Nephron progenitor cell (in vitro differentiated cells): ENCODE data around the gene PPP1R14C.

Experiments
- DNase-seq: peaks from one replicate; pipeline ENCODE4 v3.0.0; 2021
- H3K27ac Mint-ChIP-seq: 2 replicates; pipeline ENCODE4 v1.8.0; 2021; ENCODE audit warnings: mild to moderate bottlenecking, moderate library complexity, mixed read lengths
- H3K27me3 Mint-ChIP-seq: 2 replicates; pipeline ENCODE4 v1.8.0; 2021; ENCODE audit warnings: mild to moderate bottlenecking, low read depth, mixed read lengths; ENCODE audit not compliant: poor library complexity
- H3K36me3 Mint-ChIP-seq: 2 replicates; pipeline ENCODE4 v1.8.0; 2021; ENCODE audit warnings: low read depth, mixed read lengths
- H3K4me1 Mint-ChIP-seq: 2 replicates; pipeline ENCODE4 v1.8.0; 2021; ENCODE audit warnings: mixed read lengths
- H3K4me3 Mint-ChIP-seq: 2 replicates; pipeline ENCODE4 v1.8.0; 2021; ENCODE audit warnings: mild to moderate bottlenecking, moderate library complexity, mixed read lengths
- H3K9me3 Mint-ChIP-seq: 2 replicates; pipeline ENCODE4 v1.8.0; 2021; ENCODE audit warnings: mild to moderate bottlenecking, moderate library complexity, mixed read lengths
- CTCF ChIP-seq: fragments of 200-600 bp; sonication (generic); IDR thresholded peaks from 2 replicates; pipeline ENCODE4 v1.5.0; 2021; ENCODE audit warnings: antibody characterized with exemption

Gene PPP1R14C

GRCh38 chr6:150211700-150212511, 69.1 kb downstream of the PPP1R14C start:
- no peak overlapping the region for H3K27ac Mint-ChIP-seq
- DNase-seq: no peak

GRCh38 chr6:150212778-150213177, 69.9 kb downstream of the PPP1R14C start:
- Mint-ChIP-seq H3K4me3 (no peak overlapping the region), H3K27me3 (peaks cover 39% of the 10 kb centered on the region), H3K9me3 (no peaks in the 10 kb centered on the region), H3K27ac (no peak overlapping the region), H3K36me3 (no peaks in the 10 kb centered on the region), H3K4me1 (peaks cover 5% of the 10 kb centered on the region)
- DNase-seq: no peak
- TF ChIP-seq CTCF: no peak

More at GRCh38 chr6:150211700-150212511, 69.1 kb downstream of the PPP1R14C start:
- peaks cover 5% of the 10 kb centered on the region for H3K4me1 Mint-ChIP-seq
- no peak for TF ChIP-seq CTCF
- no peaks in the 10 kb centered on the region for H3K36me3 Mint-ChIP-seq
- H3K4me3 Mint-ChIP-seq: no peak overlapping the region
- H3K27me3 Mint-ChIP-seq: peaks cover 43% of the 10 kb centered on the region
- no peaks in the 10 kb centered on the region for H3K9me3 Mint-ChIP-seq

- H3K4me1 Mint-ChIP-seq: peaks cover 5% of the 10 kb centered on the region
- DNase-seq: no peak
- H3K27me3 Mint-ChIP-seq: peaks cover 39% of the 10 kb centered on the region
- no peaks in the 10 kb centered on the region for H3K9me3 Mint-ChIP-seq
- H3K4me3 Mint-ChIP-seq: no peak overlapping the region
- H3K36me3 Mint-ChIP-seq: no peaks in the 10 kb centered on the region
- TF ChIP-seq CTCF: no peak
- H3K27ac Mint-ChIP-seq: no peak overlapping the region
Measured at GRCh38 chr6:150213301-150213700, 70.5 kb downstream of the PPP1R14C start.

GRCh38 chr6:150214310-150214709, 71.5 kb downstream of the PPP1R14C start:
- peaks cover 5% of the 10 kb centered on the region for H3K4me1 Mint-ChIP-seq
- no peaks in the 10 kb centered on the region for H3K9me3 Mint-ChIP-seq
- H3K27ac Mint-ChIP-seq: no peak overlapping the region
- TF ChIP-seq CTCF: no peak
- no peak overlapping the region for H3K4me3 Mint-ChIP-seq
- H3K36me3 Mint-ChIP-seq: no peaks in the 10 kb centered on the region
- peaks cover 39% of the 10 kb centered on the region for H3K27me3 Mint-ChIP-seq
- no peak for DNase-seq

GRCh38 chr6:150220634-150221551, 78.0 kb downstream of the PPP1R14C start:
- Mint-ChIP-seq H3K36me3 (peaks cover 11% of the 10 kb centered on the region), H3K9me3 (peaks cover 8% of the 10 kb centered on the region), H3K27me3 (peaks cover 26% of the 10 kb centered on the region), H3K4me3 (no peak overlapping the region), H3K27ac (peak overlapping the region; percentile 55), H3K4me1 (peaks cover 12% of the 10 kb centered on the region)
- no peak for TF ChIP-seq CTCF
- no peak for DNase-seq
